SU-DHL-6 (cell line): Measurements from ENCODE around the gene BCL2L1.

Experiments
- EZH2phosphoT487 ChIP-seq: fragments of 200-600 bp; sonication (generic), shearing (Covaris generic); conservative IDR thresholded peaks from 2 replicates; pipeline ENCODE4 v1.6.1; 2018; ENCODE audit warnings: mild to moderate bottlenecking, antibody characterized with exemption, low read length, moderate library complexity, mixed read lengths
- TF ChIP-seq, protein P1 (sequence below): fragments of 200-600 bp; sonication (generic); IDR thresholded peaks from one replicate; pipeline ENCODE4 v1.5.1; 2017; ENCODE audit warnings: antibody characterized with exemption, mild to moderate bottlenecking, low read length, moderate library complexity; ENCODE audit not compliant: insufficient read depth, poor library complexity, severe bottlenecking

DNA sequence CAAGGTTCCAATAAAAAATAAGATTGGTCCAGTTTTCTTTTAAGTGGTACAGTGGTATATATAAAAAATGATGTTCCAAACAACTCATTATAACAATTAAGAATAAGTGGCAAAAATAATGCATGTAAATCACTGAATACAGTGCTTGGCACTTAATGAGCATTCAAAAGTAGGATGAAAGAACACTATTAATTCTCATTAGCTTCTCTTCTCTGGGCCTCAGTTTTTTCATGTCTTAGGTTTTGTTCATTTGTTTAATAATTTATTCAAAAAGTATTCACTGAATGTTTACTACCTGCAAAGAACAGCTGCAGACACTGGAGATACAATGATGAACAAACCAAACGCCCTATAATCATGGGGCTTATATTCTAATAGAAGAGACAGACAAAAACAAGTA lies 21.1 kb downstream of the BCL2L1 start:
- TF ChIP-seq, protein P1, sequence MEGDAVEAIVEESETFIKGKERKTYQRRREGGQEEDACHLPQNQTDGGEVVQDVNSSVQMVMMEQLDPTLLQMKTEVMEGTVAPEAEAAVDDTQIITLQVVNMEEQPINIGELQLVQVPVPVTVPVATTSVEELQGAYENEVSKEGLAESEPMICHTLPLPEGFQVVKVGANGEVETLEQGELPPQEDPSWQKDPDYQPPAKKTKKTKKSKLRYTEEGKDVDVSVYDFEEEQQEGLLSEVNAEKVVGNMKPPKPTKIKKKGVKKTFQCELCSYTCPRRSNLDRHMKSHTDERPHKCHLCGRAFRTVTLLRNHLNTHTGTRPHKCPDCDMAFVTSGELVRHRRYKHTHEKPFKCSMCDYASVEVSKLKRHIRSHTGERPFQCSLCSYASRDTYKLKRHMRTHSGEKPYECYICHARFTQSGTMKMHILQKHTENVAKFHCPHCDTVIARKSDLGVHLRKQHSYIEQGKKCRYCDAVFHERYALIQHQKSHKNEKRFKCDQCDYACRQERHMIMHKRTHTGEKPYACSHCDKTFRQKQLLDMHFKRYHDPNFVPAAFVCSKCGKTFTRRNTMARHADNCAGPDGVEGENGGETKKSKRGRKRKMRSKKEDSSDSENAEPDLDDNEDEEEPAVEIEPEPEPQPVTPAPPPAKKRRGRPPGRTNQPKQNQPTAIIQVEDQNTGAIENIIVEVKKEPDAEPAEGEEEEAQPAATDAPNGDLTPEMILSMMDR: no peak
- no peak for TF ChIP-seq EZH2phosphoT487
